Astrocyte (in vitro differentiated cells and primary cell): ENCODE results near the gene OLFML3. TPM values are rescaled to one million over a fixed set of nuclear protein-coding genes. Genes with fewer than 3 reads are reported as not detected.

Experiments used
- total RNA-seq: library from RNA; stranded (reverse); gene quantifications from 2 replicates; pipeline ENCODE4 v1.2.1, GENCODE V29; 2021

Gene OLFML3
- total RNA-seq, 1 donor from 2014 or later, result 26.7 TPM

Other genes with a start within 250 kb of the OLFML3 start
- gene PHTF1, start 220.0 kb upstream of the OLFML3 start, total RNA-seq, result 31.5 and 36.4 TPM in 2 replicates
- 10.6 and 10.8 TPM in 2 replicates for gene RSBN1, start 167.0 kb upstream of the OLFML3 start, total RNA-seq
- 1.2 and 1.3 TPM in 2 replicates for gene PTPN22, start 107.8 kb upstream of the OLFML3 start, total RNA-seq
- 0.14 and 0.38 TPM in 2 replicates for gene BCL2L15, start 91.9 kb upstream of the OLFML3 start, total RNA-seq
- gene AP4B1, start 74.7 kb upstream of the OLFML3 start, total RNA-seq, result 14.9 and 15.2 TPM in 2 replicates
- gene DCLRE1B, start 74.1 kb upstream of the OLFML3 start, total RNA-seq, result 7.8 and 8.1 TPM in 2 replicates
- gene HIPK1, start 50.1 kb upstream of the OLFML3 start, total RNA-seq, result 54.0 and 55.4 TPM in 2 replicates
- gene SYT6, start 174.4 kb downstream of the OLFML3 start, total RNA-seq, result 0.38 and 0.39 TPM in 2 replicates